Measurements from ENCODE around the gene MOCS1.

MOCS1 gene

GRCh38 chr6:39948199-39948791 lies 14.0 kb upstream of the MOCS1 start:
- no peaks in the 10 kb centered on the region for H3K36me3 ChIP-seq (replicated peaks; ENCODE audit: low read depth, low read length)
- H3K27ac ChIP-seq (ENCODE audit: low read length) = no peak overlapping the region
- no peak overlapping the region for H2AFZ ChIP-seq (ENCODE audit: low read depth, low read length)
- H3K9ac ChIP-seq (ENCODE audit: low read length) = no peak overlapping the region
- no peak overlapping the region for H3K4me2 ChIP-seq (ENCODE audit: low read length)
- no peaks in the 10 kb centered on the region for H3K4me1 ChIP-seq (ENCODE audit: low read length)
- no peak for TF ChIP-seq CTCF (IDR thresholded peaks at IDR 0.05; ENCODE audit: low read depth, low read length)
- H3K9me3 ChIP-seq (ENCODE audit: insufficient read depth, low read length) = no peaks in the 10 kb centered on the region
- H3K27me3 ChIP-seq (ENCODE audit: low read depth, low read length) = peaks cover 42% of the 10 kb centered on the region
- no peaks in the 10 kb centered on the region for H4K20me1 ChIP-seq (ENCODE audit: insufficient read depth, low read length)
- H3K79me2 ChIP-seq (ENCODE audit: low read length) = no peaks in the 10 kb centered on the region
- H3K4me3 ChIP-seq (ENCODE audit: low read length) = no peak overlapping the region

GRCh38 chr6:39947611-39948068 lies 13.4 kb upstream of the MOCS1 start:
- Histone ChIP-seq H3K27ac (ENCODE audit: low read length) (no peak overlapping the region), H3K9me3 (ENCODE audit: insufficient read depth, low read length) (no peaks in the 10 kb centered on the region), H3K27me3 (ENCODE audit: low read depth, low read length) (peaks cover 36% of the 10 kb centered on the region), H3K4me1 (ENCODE audit: low read length) (no peaks in the 10 kb centered on the region), H3K4me2 (ENCODE audit: low read length) (no peak overlapping the region), H2AFZ (ENCODE audit: low read depth, low read length) (no peak overlapping the region), H4K20me1 (ENCODE audit: insufficient read depth, low read length) (no peaks in the 10 kb centered on the region), H3K9ac (ENCODE audit: low read length) (no peak overlapping the region), H3K36me3 (replicated peaks; ENCODE audit: low read depth, low read length) (no peaks in the 10 kb centered on the region), H3K4me3 (ENCODE audit: low read length) (no peak overlapping the region), H3K79me2 (ENCODE audit: low read length) (no peaks in the 10 kb centered on the region)
- TF ChIP-seq EZH2phosphoT487 (IDR thresholded peaks at IDR 0.05; ENCODE audit: low read depth) (no peak), CTCF (IDR thresholded peaks at IDR 0.05; ENCODE audit: low read depth, low read length) (no peak)

GRCh38 chr6:39945626-39946025 lies 11.4 kb upstream of the MOCS1 start:
- H3K27ac ChIP-seq (ENCODE audit: low read length) = no peak overlapping the region
- H3K4me3 ChIP-seq (ENCODE audit: low read length) = no peak overlapping the region
- no peak overlapping the region for H3K4me2 ChIP-seq (ENCODE audit: low read length)
- no peaks in the 10 kb centered on the region for H3K9me3 ChIP-seq (ENCODE audit: insufficient read depth, low read length)
- no peaks in the 10 kb centered on the region for H3K4me1 ChIP-seq (ENCODE audit: low read length)
- no peak overlapping the region for H3K9ac ChIP-seq (ENCODE audit: low read length)
- H3K27me3 ChIP-seq (ENCODE audit: low read depth, low read length) = peaks cover 17% of the 10 kb centered on the region
- no peaks in the 10 kb centered on the region for H4K20me1 ChIP-seq (ENCODE audit: insufficient read depth, low read length)
- H3K36me3 ChIP-seq (replicated peaks; ENCODE audit: low read depth, low read length) = no peaks in the 10 kb centered on the region
- H3K79me2 ChIP-seq (ENCODE audit: low read length) = no peaks in the 10 kb centered on the region
- TF ChIP-seq CTCF (IDR thresholded peaks at IDR 0.05; ENCODE audit: low read depth, low read length) = no peak
- TF ChIP-seq EZH2phosphoT487 (IDR thresholded peaks at IDR 0.05; ENCODE audit: low read depth) = no peak
- H2AFZ ChIP-seq (ENCODE audit: low read depth, low read length) = no peak overlapping the region

GRCh38 chr6:39942903-39943580 lies 8.8 kb upstream of the MOCS1 start:
- H2AFZ ChIP-seq (ENCODE audit: low read depth, low read length) = no peak overlapping the region
- no peak overlapping the region for H3K9ac ChIP-seq (ENCODE audit: low read length)
- H3K27me3 ChIP-seq (ENCODE audit: low read depth, low read length) = peaks cover 12% of the 10 kb centered on the region
- TF ChIP-seq CTCF (IDR thresholded peaks at IDR 0.05; ENCODE audit: low read depth, low read length) (no peak), EZH2phosphoT487 (IDR thresholded peaks at IDR 0.05; ENCODE audit: low read depth) (no peak)
- H3K9me3 ChIP-seq (ENCODE audit: insufficient read depth, low read length) = no peaks in the 10 kb centered on the region
- H3K27ac ChIP-seq (ENCODE audit: low read length) = no peak overlapping the region
- no peaks in the 10 kb centered on the region for H3K79me2 ChIP-seq (ENCODE audit: low read length)
- H3K36me3 ChIP-seq (replicated peaks; ENCODE audit: low read depth, low read length) = no peaks in the 10 kb centered on the region
- no peaks in the 10 kb centered on the region for H4K20me1 ChIP-seq (ENCODE audit: insufficient read depth, low read length)
- no peak overlapping the region for H3K4me2 ChIP-seq (ENCODE audit: low read length)
- no peak overlapping the region for H3K4me3 ChIP-seq (ENCODE audit: low read length)
- H3K4me1 ChIP-seq (ENCODE audit: low read length) = no peaks in the 10 kb centered on the region

Data from OCI-LY3 (cell line).